ENCODE measurements around the gene MMD2.

Gene MMD2

GRCh38 chr7:4866528-4867496, 92.2 kb downstream of the MMD2 start:
- no peak for DNase-seq

GRCh38 chr7:4862156-4862555, 96.8 kb downstream of the MMD2 start:
- no peak for DNase-seq

- no peak for DNase-seq
Observed at GRCh38 chr7:4861673-4862072, 97.3 kb downstream of the MMD2 start, which contains the start of gene PAPOLB. PAPOLB (minus strand) TSS chr7:4862030; CDS start chr7:4861810, 220 bp downstream.

GRCh38 chr7:4861227-4861626, 97.8 kb downstream of the MMD2 start:
- no peak for DNase-seq

- no peak for DNase-seq
Observed at GRCh38 chr7:4857189-4857588, 101.8 kb downstream of the MMD2 start.

GRCh38 chr7:4856336-4857057, 102.5 kb downstream of the MMD2 start:
- no peak for DNase-seq

Data from inflammatory macrophage (primary cell).